Measurements from ENCODE around the gene TMEM182. TPM values are rescaled to one million over a fixed set of nuclear protein-coding genes. Genes with fewer than 3 reads are reported as not detected.

TMEM182 gene
- total RNA-seq, 1 donor from 2014 or later: 5.8 TPM

DNA sequence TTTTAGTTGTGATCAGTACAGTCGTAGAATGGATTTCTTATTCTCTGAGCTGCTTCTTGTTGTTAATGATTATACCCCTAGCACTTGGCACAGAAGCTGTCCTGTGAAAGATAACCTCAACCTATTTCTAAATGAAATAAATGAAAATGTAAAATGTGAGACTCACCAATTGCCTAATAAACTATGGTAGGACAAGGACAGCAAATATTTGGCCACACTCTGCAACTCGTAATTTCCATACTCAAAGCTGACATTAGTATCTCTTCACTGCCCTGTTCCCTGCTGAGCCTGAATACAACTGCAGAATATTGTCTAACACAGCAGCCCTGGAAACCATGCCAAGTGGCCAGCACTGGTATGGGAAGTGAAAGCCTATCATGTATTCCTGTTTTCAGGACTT lies 34.5 kb downstream of the TMEM182 start:
- no peak for TF ChIP-seq EZH2 (IDR thresholded peaks at IDR 0.05; ENCODE audit: insufficient read depth, low read length)
- TF ChIP-seq, protein P1, sequence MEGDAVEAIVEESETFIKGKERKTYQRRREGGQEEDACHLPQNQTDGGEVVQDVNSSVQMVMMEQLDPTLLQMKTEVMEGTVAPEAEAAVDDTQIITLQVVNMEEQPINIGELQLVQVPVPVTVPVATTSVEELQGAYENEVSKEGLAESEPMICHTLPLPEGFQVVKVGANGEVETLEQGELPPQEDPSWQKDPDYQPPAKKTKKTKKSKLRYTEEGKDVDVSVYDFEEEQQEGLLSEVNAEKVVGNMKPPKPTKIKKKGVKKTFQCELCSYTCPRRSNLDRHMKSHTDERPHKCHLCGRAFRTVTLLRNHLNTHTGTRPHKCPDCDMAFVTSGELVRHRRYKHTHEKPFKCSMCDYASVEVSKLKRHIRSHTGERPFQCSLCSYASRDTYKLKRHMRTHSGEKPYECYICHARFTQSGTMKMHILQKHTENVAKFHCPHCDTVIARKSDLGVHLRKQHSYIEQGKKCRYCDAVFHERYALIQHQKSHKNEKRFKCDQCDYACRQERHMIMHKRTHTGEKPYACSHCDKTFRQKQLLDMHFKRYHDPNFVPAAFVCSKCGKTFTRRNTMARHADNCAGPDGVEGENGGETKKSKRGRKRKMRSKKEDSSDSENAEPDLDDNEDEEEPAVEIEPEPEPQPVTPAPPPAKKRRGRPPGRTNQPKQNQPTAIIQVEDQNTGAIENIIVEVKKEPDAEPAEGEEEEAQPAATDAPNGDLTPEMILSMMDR (IDR thresholded peaks at IDR 0.05; ENCODE audit: insufficient read depth, low read depth, low read length): no peak
- no peak overlapping the region for H3K4me3 ChIP-seq (ENCODE audit: insufficient read depth, low read depth, low read length)

DNA sequence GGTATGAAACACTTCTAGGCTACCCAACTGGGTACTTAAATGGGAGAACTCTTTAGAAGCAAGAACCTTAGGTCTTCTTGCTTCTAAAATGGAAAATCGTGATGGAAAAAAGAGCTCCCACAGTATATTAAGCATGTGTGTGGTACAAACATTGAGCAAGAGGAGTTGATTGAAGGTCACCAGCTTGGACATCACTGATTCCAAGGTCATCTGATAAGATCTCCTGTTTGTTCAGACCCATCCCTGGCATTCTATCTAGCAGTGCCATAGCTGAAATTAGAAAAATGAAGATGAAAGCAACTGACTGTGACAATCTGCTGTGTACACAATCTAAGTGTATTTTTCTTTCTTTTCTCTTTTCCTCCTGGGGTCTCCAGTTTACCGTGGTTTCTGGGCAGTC lies 35.7 kb downstream of the TMEM182 start:
- TF ChIP-seq, protein P1 (IDR thresholded peaks at IDR 0.05; ENCODE audit: insufficient read depth, low read depth, low read length): no peak
- TF ChIP-seq EZH2 (IDR thresholded peaks at IDR 0.05; ENCODE audit: insufficient read depth, low read length): no peak
- Histone ChIP-seq H3K79me2 (ENCODE audit: insufficient read depth, low read length) (no peaks in the 10 kb centered on the region), H3K9me3 (ENCODE audit: insufficient read depth, low read depth, low read length) (peaks cover 13% of the 10 kb centered on the region), H3K9ac (ENCODE audit: low read length) (no peak overlapping the region), H3K27ac (ENCODE audit: low read depth, low read length) (no peak overlapping the region), H3K4me1 (ENCODE audit: insufficient read depth, low read length) (no peaks in the 10 kb centered on the region), H3K36me3 (ENCODE audit: insufficient read depth, low read length) (no peaks in the 10 kb centered on the region), H3K27me3 (ENCODE audit: insufficient read depth, low read length) (no peaks in the 10 kb centered on the region), H2AFZ (ENCODE audit: low read depth, low read length) (no peak overlapping the region), H3K4me2 (ENCODE audit: low read length) (no peak overlapping the region), H4K20me1 (ENCODE audit: insufficient read depth, low read length) (no peaks in the 10 kb centered on the region), H3K4me3 (ENCODE audit: insufficient read depth, low read depth, low read length) (no peak overlapping the region)
- FAIRE-seq: no peak
- H3K36me3 Mint-ChIP-seq (ENCODE audit: low read depth, unreplicated experiment): peaks cover 14% of the 10 kb centered on the region
- H3K4me3 Mint-ChIP-seq (ENCODE audit: unreplicated experiment): no peak overlapping the region
- no peaks in the 10 kb centered on the region for H3K27me3 Mint-ChIP-seq (ENCODE audit: low read depth, unreplicated experiment)
- H3K4me1 Mint-ChIP-seq (ENCODE audit: low read depth, unreplicated experiment): no peaks in the 10 kb centered on the region
- H3K27ac Mint-ChIP-seq (ENCODE audit: unreplicated experiment): no peak overlapping the region
- DNase-seq (ENCODE audit: low read depth): no peak
- peaks cover 23% of the 10 kb centered on the region for H3K9me3 Mint-ChIP-seq (ENCODE audit: unreplicated experiment)

More for the DNA sequence above, 34.5 kb downstream of the TMEM182 start:
- Histone ChIP-seq H3K9me3 (ENCODE audit: insufficient read depth, low read depth, low read length) (peaks cover 4% of the 10 kb centered on the region), H4K20me1 (ENCODE audit: insufficient read depth, low read length) (no peaks in the 10 kb centered on the region), H3K4me1 (ENCODE audit: insufficient read depth, low read length) (no peaks in the 10 kb centered on the region), H3K4me2 (ENCODE audit: low read length) (no peak overlapping the region), H3K79me2 (ENCODE audit: insufficient read depth, low read length) (no peaks in the 10 kb centered on the region), H3K27me3 (ENCODE audit: insufficient read depth, low read length) (no peaks in the 10 kb centered on the region), H3K27ac (ENCODE audit: low read depth, low read length) (no peak overlapping the region), H2AFZ (ENCODE audit: low read depth, low read length) (no peak overlapping the region), H3K9ac (ENCODE audit: low read length) (no peak overlapping the region), H3K36me3 (ENCODE audit: insufficient read depth, low read length) (no peaks in the 10 kb centered on the region)
- no peak overlapping the region for H3K27ac Mint-ChIP-seq (ENCODE audit: unreplicated experiment)
- no peaks in the 10 kb centered on the region for H3K4me1 Mint-ChIP-seq (ENCODE audit: low read depth, unreplicated experiment)
- no peak for FAIRE-seq
- H3K9me3 Mint-ChIP-seq (ENCODE audit: unreplicated experiment): peaks cover 11% of the 10 kb centered on the region
- no peaks in the 10 kb centered on the region for H3K27me3 Mint-ChIP-seq (ENCODE audit: low read depth, unreplicated experiment)
- no peak overlapping the region for H3K4me3 Mint-ChIP-seq (ENCODE audit: unreplicated experiment)
- peaks cover 9% of the 10 kb centered on the region for H3K36me3 Mint-ChIP-seq (ENCODE audit: low read depth, unreplicated experiment)
- no peak for DNase-seq (ENCODE audit: low read depth)

DNA sequence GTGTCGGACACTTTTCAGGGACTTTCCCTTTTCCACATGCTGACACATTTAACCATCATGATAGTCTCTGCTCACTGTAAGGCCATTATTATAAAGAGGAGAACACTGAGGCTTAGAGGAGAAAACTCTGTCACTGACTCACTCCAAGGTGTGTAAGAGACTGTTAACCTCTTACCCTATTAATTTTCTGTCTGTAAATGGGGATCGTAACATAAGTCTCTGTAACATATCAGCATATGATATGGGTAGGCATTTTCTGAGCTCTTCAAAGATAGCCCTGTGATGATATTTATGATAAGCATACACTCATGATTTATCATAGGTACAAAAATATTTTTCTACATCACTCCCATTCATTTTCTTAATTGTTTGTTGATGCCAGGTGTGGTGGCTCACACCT lies 36.4 kb downstream of the TMEM182 start:
- H3K27ac ChIP-seq (ENCODE audit: low read depth, low read length): no peak overlapping the region
- no peaks in the 10 kb centered on the region for H3K4me1 ChIP-seq (ENCODE audit: insufficient read depth, low read length)
- H2AFZ ChIP-seq (ENCODE audit: low read depth, low read length): no peak overlapping the region
- no peaks in the 10 kb centered on the region for H3K79me2 ChIP-seq (ENCODE audit: insufficient read depth, low read length)
- H3K36me3 ChIP-seq (ENCODE audit: insufficient read depth, low read length): no peaks in the 10 kb centered on the region
- DNase-seq (ENCODE audit: low read depth) (no peak), FAIRE-seq (no peak)
- Mint-ChIP-seq H3K27ac (ENCODE audit: unreplicated experiment) (no peak overlapping the region), H3K4me1 (ENCODE audit: low read depth, unreplicated experiment) (no peaks in the 10 kb centered on the region), H3K36me3 (ENCODE audit: low read depth, unreplicated experiment) (peaks cover 19% of the 10 kb centered on the region), H3K9me3 (ENCODE audit: unreplicated experiment) (peaks cover 27% of the 10 kb centered on the region), H3K27me3 (ENCODE audit: low read depth, unreplicated experiment) (no peaks in the 10 kb centered on the region), H3K4me3 (ENCODE audit: unreplicated experiment) (no peak overlapping the region)
- no peak overlapping the region for H3K9ac ChIP-seq (ENCODE audit: low read length)
- no peak overlapping the region for H3K4me3 ChIP-seq (ENCODE audit: insufficient read depth, low read depth, low read length)
- H3K4me2 ChIP-seq (ENCODE audit: low read length): no peak overlapping the region
- no peaks in the 10 kb centered on the region for H4K20me1 ChIP-seq (ENCODE audit: insufficient read depth, low read length)
- TF ChIP-seq EZH2 (IDR thresholded peaks at IDR 0.05; ENCODE audit: insufficient read depth, low read length): no peak
- TF ChIP-seq, protein P1 (IDR thresholded peaks at IDR 0.05; ENCODE audit: insufficient read depth, low read depth, low read length): no peak
- H3K27me3 ChIP-seq (ENCODE audit: insufficient read depth, low read length): no peaks in the 10 kb centered on the region
- H3K9me3 ChIP-seq (ENCODE audit: insufficient read depth, low read depth, low read length): peaks cover 13% of the 10 kb centered on the region

All from astrocyte (in vitro differentiated cells and primary cell).